NCI-H524 (cell line): ENCODE results near the gene RRAGB.
"Not testable (repeated sequence)": the region's sequence is repeated elsewhere in the genome, so short reads cannot be mapped to it uniquely, and the experiment has no call there.

ENCODE experiments used
- DNase-seq, 2 experiments: peaks; one replicate each; lab custom pipeline; 2025; lab: John Stamatoyannopoulos, UW

The RRAGB gene, protein sequence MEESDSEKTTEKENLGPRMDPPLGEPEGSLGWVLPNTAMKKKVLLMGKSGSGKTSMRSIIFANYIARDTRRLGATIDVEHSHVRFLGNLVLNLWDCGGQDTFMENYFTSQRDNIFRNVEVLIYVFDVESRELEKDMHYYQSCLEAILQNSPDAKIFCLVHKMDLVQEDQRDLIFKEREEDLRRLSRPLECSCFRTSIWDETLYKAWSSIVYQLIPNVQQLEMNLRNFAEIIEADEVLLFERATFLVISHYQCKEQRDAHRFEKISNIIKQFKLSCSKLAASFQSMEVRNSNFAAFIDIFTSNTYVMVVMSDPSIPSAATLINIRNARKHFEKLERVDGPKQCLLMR

DNA sequence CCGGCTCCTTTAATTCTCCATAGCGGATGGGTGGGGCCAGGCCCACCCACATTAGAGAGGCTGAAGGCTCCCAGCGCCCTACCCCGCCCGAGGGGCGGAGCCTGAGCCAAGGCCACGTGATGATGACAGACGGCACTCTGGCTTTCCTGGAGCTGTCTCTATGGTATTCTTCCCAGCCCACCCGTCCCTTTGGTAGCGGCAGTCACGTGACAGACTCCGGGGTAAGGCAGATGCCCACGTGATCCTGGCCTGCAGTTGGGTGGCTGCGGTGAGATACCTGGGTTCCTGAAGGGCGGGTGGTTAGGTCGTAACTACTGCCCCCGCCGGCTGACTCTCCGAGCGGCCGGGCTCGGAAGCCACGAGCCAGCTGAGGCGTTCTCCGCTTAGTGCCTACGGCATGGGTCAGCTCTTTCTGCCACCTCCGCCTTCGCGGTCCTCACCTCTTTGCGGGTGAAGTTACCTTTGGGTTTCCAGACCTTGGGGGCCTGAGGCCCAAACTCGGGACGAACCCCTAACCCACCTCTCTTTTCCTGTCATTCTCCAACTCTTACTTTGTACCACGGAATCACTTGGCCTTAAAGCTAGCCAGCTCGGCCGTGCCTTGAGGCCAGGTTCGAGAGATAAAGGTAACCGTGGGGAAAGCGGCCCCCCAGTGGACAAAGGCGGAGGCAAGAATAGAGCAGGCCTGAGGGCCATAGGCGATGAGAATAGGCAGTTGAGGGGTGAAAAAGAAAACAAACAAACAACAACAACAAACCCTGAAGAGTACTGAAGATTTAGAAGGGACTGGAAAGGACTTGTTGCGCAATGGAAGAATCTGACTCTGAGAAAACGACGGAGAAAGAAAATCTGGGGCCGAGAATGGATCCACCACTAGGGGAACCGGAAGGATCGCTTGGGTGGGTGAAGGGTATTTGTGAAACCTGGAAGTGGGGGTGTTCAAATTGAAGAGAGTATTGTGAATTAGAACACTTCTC lies at the start of gene RRAGB:
Gene RRAGB (plus strand): TSS at position 229 of the 977 bp plus-strand sequence. CDS start 579 bp downstream, at position 808.
- DNase-seq, result peak; percentile 95 to 99

DNA sequence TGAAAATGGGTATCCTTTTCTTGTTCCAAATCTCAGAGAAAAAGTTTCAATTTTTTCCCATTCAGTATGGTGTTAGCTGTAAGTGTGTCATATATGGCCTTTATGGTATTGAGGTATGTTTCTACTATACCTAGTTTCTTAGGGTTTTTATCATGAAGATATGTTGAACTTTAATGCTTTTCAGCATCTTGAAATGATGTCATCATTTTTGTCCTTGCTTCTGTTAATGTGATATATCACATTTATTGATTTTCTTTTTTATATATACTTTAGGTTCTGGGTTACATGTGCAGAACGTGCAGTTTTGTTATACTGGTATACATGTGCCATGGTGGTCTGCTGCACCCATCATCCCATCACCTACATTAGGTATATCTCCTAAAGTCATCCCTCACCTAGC lies 49.5 kb upstream of the RRAGB start:
- no peak for DNase-seq

DNA sequence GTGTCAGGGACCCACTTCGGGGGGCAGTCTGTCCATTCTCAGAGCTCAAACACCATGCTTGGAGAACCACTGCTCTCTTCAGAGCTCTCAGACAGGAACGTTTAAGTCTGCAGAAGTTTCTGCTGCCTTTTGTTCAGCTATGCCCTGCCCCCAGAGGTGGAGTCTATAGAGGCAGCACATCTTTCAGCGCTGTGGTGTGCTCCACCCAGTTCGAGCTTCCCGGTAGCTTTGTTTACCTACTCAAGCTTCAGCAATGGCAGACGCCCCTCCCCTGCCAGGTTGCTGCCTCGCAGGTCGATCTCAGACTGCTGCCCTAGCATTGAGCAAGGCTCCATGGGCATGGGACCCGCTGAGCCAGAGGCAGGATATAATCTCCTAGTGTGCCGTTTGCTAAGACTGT lies 29.0 kb upstream of the RRAGB start:
- DNase-seq, result not testable (repeated sequence)

DNA sequence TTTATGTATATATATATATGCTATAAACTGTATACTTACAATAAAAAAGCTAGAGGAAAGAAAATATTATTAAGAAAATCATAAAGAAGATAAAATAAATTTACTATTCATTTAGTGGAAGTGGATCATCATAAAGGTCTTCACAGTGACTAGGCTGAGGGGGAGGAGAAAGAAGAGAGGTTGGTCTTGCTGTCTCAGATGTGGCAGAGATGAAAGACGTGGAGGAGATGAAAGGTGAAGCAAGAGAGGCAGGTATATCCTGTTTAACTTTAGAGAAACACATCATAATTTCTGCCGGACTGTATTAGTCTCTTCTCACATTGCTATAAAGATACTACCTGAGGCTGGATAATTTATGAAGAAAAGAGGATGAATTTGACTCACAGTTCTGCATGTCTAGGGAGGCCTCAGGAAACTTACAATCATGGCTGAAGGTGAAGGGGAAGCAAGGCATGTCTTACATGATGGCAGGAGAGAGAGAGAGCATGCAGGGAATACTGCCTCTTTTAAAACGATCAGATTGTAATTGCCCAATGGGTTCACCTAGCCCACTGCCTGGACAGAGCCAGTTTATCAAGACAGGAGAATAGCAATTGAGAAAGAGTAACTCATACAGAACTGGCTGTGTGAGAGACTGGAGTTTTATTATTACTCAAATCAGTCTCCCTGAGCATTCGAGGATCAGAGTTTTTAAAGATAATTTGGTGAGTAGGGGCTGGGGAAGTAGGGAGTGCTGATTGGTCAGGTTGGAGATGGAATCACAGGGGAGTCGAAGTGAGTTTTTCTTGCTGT lies 22.1 kb upstream of the RRAGB start:
- no peak for DNase-seq

DNA sequence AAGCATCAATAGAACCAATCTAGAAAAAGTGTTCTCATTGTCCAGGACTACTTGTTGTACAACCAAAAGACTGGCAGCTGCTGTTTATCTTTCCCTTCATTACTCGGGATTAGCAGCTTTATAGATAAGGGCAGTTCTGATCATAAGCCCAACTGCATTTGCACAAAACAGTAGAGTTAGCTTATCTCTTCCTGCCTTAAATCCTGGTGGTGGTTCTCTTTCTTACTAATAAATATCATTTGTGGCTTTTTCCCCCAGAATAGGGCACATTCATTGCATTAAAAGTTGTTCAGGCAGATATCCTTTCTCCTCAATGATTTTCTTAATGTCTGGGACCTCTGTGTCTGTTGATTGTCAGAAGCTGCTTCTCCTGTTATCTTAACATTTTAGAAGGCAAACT lies 20.2 kb upstream of the RRAGB start:
- DNase-seq, result peak in 1 of 2 experiments; percentile 5

DNA sequence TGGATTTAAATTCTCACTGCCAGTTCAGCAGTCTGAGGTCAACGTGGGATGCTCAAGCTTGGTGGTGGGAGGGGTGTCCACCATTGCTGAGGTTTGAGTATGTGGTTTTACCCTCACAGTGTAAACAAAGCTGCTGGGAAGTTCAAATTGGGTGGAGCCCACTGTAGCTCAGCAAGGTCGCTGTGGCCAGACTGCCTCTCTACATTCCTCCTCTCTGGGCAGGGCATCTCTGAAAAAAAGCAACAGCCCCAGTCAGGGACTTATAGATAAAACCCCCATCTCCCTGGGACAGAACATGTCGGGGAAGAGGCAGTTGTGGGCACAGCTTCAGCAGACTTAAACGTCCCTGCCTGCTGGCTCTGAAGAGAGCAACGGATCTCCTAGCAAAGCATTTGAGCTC lies 14.9 kb upstream of the RRAGB start:
- DNase-seq, result no peak

DNA sequence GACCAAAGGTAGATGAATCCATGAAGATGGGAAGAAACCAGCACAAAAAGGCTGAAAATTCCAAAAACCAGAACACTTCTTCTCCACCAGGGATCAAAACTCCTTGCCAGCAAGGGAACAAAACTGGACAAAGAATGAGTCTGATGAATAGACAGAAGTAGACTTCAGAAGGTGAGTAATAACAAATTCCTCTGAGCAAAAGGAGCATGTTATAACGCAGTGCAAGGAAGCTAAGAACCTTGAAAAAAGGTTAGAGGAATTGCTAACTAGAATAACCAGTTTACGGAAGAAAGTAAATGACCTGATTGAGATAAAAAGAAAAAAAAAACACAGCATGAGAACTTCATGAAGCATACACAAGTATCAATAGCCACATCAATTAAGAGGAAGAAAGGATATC lies 14.1 kb upstream of the RRAGB start:
- not testable (repeated sequence) for DNase-seq

DNA sequence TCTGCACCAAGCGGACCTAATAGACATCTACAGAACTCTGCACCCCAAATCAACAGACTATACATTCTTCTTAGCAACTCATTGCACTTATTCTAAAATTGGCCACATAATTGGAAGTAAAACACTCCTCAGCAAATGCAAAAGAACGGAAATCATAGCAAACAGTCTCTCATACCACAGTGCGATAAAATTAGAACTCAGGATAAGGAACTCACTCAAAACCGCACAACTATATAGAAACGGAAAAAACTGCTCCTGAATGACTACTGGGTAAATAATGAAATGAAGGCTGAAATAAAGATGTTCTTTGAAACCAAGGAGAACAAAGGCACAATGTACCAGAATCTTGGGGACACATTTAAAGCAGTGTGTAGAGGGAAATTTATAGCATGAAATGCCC lies 12.5 kb upstream of the RRAGB start:
- DNase-seq, result not testable (repeated sequence)

DNA sequence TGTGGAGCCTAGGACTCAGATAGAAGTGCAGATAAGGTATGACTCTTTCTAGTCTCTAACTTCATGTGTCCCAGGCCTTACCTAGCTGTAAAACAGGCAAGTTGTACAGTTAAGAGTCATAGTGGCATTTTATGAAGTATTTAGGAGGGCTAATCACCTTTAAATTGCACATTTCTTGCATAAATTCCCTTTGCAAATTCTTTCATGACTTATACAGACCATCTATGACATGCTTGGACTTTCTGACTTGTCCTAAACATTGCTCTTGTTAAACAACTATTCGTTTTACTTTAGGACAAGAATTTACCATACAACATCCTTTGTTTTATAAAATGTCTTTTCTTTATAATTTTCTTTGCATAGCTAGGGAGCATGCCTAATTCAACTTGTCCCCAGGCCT lies 7.8 kb upstream of the RRAGB start:
- no peak for DNase-seq

DNA sequence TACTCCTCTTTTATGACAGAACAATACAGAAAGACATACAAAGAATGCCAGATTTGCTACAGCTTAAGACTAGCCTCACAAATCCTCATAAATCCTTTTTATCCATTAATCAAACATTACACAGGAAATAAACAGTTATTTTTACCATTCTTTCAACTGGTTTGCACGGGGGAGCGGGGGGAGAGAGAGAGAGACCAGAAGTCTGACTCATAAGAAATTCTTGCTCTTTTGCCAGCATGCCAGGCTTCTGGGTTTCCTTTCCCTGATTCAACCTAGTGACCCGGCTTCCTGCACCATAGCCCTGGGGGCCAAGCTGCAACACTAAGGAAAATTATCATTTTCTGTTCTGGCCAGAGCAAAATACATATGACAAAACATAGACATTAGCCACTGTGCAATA lies 6.8 kb upstream of the RRAGB start:
- DNase-seq, result no peak

DNA sequence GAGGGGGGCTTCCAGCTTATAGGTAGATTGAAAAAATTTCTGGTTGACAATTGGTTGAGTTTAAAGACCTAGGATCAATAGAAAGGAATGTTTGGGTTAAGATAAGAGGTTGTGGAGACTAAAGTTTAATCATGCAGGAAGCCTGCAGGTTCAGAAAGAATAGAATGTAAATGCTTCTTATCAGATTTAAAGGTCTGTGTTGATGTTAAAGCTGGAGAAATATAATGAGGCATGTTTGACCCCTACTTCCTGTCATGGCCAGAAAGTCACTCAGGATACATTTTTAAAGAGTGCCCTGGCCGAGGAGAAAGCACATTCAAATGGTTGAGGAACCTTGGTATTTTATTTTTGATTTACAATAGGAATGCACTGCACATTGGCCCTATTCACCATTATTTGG lies 3.9 kb upstream of the RRAGB start:
- DNase-seq, result no peak

DNA sequence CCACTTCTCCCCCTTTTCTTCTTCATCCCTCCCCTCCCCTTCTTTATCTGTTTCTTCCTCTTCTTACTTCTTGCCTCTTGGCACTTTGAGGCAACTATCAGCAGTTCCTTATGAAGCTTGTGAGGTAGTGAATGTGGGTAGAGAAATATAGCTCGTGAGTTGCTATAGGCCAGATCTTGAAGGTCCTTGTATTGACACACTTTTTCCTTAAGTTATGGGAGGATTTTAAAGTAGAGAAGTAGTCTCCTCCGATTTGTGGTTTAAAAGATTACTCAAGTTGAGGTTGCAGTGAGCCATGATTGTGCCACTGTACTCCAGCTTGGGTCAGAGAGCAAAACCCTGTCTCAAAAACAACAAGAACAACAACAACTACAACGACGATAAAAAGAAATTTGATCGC lies 3.4 kb upstream of the RRAGB start:
- DNase-seq, result no peak

DNA sequence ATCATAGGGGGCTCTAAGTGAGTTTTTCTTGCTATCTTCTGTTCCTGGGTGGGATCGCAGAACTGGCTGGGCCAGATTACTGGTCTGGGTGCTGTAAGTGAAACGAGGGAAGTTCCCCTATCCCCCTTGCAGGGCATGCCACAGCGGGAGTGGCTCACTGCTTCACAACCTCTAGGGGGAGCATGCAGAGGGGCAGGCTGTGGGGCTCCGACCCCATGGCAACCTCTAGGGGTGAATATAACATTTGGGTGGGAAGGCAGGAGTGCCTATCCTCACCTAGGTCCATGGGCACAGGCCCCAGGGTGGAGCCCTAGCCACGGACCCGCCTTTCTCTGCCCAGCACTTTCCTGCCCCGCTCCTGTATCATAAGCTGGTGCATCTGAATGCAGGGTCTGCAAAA lies 1.7 kb upstream of the RRAGB start:
- DNase-seq, result peak in 1 of 2 experiments; percentile 6

DNA sequence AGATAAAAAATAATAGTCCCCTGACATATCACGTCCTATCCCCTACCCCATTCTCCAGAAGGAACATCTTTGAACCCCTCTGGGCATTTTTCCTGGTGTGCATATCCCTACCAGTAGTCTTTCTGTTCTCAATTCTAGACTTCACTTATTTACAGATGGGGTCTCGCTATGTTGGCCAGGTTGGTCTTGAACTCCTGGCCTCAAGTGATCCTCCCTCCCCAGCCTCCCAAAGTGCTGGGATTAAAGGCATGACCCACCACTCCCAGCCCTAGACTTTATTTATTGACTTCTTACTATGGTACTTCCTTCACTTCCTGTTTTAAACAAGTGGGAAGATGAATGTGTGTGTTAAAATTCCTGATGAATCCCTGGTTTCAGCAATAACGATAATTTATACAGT lies 612 bp upstream of the RRAGB start:
- DNase-seq, result no peak

DNA sequence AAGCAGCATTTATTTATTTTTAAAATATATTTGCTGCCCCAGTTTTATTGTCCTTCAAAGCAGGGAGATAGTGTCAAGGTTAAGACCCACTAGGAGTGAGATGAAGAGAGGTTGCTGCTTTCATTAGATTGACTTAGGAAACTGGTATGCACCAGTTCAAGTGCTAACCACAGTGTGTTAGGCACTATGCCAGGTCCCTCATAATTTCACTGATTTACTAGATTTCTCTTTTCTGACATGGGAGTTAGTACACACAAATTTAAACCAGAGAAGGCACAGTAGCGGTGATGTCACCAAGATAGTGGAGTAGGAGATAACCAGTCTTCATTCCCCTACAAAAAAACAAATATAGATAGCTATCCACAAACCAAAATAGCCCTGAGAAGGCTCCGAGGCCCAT lies 14.3 kb downstream of the RRAGB start:
- DNase-seq, result no peak

DNA sequence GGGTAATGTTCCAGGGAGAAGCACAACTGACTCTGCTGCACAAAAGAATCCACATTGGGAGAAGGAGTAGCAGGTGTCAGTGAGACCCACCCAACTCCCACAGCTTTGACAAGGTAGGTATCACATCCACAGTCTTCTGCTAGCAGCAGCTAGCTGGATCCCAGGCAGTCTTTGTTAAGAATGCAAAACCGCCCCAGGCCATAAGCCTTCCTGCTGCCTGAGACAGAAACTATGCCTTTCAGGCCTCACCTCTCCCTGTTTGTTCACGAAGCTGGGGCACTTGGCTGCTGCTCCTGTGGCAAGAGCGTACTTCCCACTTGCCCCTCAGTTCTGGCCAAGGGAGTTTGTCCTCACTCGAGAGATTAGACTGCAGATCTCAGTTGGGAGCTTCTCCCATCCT lies 21.4 kb downstream of the RRAGB start:
- DNase-seq, result no peak

DNA sequence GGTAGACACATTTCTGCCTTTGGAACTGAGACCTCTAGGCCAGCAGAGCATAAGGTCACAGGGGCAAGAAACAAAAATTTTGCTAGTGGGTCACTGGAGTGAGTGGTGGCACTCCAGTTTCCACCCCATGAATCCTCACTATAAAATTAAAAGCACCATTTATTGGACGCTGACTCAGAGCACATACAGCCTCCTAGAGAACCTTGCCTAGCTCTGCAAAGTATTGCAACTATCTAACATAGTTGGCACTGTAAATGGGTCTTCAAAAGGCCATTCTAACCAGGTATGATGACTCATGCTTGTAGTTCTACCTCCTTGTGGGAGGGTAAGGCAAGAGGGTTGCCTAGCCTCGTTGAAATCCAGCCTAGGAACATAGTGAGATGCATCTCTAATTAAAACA lies 25.1 kb downstream of the RRAGB start:
- no peak for DNase-seq

DNA sequence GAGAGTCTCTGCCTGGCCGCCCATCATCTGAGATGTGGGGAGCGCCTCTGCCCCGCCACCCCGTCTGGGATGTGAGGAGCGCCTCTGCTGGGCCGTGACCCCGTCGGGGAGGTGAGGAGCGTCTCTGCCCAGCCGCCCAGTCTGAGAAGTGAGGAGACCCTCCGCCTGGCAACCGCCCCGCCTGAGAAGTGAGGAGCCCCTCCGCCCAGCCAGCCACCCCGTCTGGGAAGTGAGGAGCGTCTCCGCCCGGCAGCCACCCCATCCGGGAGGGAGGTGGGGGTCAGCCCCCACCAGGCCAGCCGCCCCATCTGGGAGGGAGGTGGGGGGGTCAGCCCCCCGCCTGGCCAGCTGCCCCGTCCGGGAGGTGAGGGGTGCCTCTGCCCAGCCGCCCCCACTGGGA lies 30.9 kb downstream of the RRAGB start:
- DNase-seq, result not testable (repeated sequence)

DNA sequence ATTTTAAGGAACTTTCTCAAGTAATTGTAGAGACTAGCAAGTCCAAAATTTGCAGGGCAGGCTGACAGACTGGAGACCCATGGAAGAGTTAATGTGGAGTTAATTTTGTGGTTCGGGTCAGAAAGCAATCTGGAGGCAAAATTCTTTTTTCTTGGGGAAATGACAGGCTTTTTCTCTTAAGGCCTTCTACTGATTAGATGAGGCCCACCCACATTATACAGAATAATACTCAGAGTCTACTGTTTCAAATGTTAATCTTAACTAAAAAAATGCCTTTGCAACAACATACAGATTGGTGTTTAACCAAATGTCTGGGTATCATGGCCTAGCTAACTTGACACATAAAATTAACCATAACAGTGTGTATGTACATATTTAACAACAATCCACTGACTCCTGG lies 32.7 kb downstream of the RRAGB start:
- DNase-seq, result no peak

DNA sequence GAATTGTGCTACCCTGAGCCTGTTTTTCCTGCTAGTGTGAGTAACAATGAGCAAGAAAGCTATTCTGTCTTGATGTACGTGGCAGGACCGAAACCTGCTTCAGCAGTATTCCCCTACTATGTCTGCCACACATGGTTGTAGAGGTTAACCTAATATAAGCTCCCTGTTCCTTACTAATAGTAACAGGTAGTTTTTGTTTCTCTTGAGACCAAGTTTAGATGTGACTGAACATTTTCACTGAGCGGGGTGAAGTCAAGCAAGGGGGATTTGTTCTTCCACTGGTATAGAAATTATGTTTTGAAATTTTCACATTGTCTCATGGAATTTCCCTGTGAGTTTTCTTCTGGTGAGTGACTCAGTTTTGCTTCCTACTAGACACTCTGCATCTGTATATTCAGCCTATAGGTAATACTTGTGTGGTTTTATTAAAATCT lies 37.3 kb downstream of the RRAGB start:
- no peak for DNase-seq

DNA sequence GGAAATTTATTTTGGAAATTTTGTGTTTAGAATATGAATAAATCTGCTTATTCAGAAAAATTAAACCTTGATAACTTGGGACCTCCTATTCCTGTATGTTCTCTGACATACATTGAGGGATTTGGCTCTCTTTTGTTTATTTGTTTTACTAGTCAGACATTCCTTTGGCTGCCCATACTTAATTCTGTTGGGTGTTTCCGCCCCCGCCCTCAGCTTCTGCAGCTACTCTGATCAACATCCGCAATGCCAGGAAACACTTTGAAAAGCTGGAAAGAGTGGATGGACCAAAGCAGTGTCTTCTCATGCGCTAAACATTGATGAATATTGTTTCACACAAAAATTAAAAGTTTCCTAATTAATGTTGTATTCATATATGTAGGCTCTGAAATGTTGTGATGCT lies 40.5 kb downstream of the RRAGB start:
- DNase-seq, result no peak

DNA sequence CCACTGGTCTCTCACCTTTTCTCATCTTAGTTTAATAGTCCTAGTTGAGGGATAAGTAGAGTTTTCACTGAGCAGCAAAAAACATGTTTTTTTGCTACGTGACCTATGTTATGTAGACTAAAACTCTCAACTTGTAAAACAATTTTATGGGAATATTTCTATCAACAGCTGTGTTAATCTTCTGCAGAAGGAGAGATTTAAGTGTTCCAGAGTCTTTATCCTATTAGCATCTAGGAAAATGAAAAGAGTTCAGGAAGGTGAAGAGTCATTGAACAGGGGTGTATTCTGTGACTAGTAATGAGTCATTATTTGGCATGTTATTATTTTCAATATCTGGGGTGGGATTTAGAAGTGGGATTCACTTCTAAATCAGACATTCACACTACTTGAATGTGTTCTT lies 41.9 kb downstream of the RRAGB start:
- no peak for DNase-seq
